Breast epithelium (tissue), 4 donors: Measurements from ENCODE around the gene STARD3. TPM values are rescaled to one million over a fixed set of nuclear protein-coding genes. Genes with fewer than 3 reads are reported as not detected.

Experiments
- DNase-seq, 2 donors: peaks; one replicate each; pipeline ENCODE4 v3.0.0-alpha.2; 2019; ENCODE audit warnings: low spot score in 2 of 2
- H3K27ac ChIP-seq, 2 donors: fragments of 200-600 bp; sonication (generic) in 1 of 2; one replicate each; pipeline ENCODE4 v1.5.1; 2016 to 2019; ENCODE audit warnings: mild to moderate bottlenecking in 1 of 2
- H3K27me3 ChIP-seq, 2 donors: fragments of 200-600 bp; sonication (generic) in 1 of 2; one replicate each; pipeline versions ENCODE4 v1.5.1 to v1.6.0; 2017 to 2019; ENCODE audit warnings: control low read depth in 1 of 2, mild to moderate bottlenecking in 1 of 2
- H3K36me3 ChIP-seq: fragments of 200-600 bp; one replicate; pipeline ENCODE4 v1.5.1; 2019
- H3K4me1 ChIP-seq, 2 donors: fragments of 200-600 bp; sonication (generic); one replicate each; pipeline ENCODE4 v1.5.1; 2016 to 2019; ENCODE audit warnings: control low read depth in 1 of 2
- H3K4me3 ChIP-seq, 3 donors: fragments of 200-600 bp; sonication (generic); 1 replicate in 2 of 3; 2 replicates in 1 of 3; pipeline ENCODE4 v1.5.1; 2016 to 2019; ENCODE audit warnings: mild to moderate bottlenecking in 3 of 3, moderate library complexity in 2 of 3
- H3K9me3 ChIP-seq, 2 donors: fragments of 200-600 bp; sonication (generic) in 1 of 2; one replicate each; pipeline ENCODE4 v1.5.1; 2016 to 2019; ENCODE audit warnings: control low read depth in 1 of 2
- POLR2A ChIP-seq: fragments of 450-650 bp; IDR thresholded peaks from one replicate; pipeline ENCODE4 v1.6.1; 2016; ENCODE audit warnings: antibody characterized with exemption, mild to moderate bottlenecking, moderate library complexity
- POLR2AphosphoS5 ChIP-seq, 3 donors: sonication (generic); formaldehyde crosslinking; IDR thresholded peaks; one replicate each; pipeline ENCODE4 v1.6.1; 2017; ENCODE audit warnings: antibody characterized with exemption in 3 of 3
- intact Hi-C: fragments of 100-400 bp; cut with DNase I; formaldehyde crosslinking; loops from one replicate; pipeline ENCODE4 v1.15.1; 2023; ENCODE audit warnings: low total_unique reads
- total RNA-seq, 3 donors: library from RNA; depleted of rRNA; stranded (reverse); fragments of >200 nt; gene quantifications; one replicate each; pipeline ENCODE4 v1.1.0, GENCODE V29; 2016
- TF ChIP-seq, protein P1 (sequence below), 3 donors: fragments of 450-650 bp; IDR thresholded peaks; one replicate each; pipeline ENCODE4 v1.5.1; 2016 to 2017; ENCODE audit warnings: antibody characterized with exemption in 3 of 3, mild to moderate bottlenecking in 3 of 3, moderate library complexity in 3 of 3

Gene STARD3
- total RNA-seq, 3 donors from 2014 or later: 37.0 to 43.9 (median 42.0) TPM

DNA sequence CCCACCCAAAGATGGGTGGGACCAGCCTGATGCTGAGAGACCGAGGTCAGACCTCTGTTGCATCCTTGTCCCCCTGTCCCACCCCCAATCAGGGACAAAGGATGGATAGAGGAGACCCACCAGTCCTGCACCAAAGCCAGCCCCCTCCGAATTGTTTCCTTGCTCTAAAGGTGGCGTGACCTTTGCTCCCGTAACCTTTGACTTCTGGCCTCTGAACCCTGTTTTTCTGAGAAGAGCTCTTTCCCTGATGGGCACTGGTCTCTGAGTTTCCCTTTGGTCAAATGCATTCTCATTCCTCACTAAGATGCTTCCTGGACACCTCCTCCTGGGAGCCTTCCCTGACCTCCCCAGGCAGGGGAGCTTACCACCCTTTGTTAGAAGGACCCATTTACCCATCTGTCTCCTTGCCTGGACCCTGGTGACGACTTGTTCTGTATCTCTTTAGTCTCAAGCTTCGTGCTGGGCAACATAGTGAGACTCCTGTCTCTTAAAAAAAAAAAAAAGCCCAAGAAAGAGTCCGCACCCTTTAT is 23.9 kb upstream of the STARD3 start:
- intact Hi-C loops: no loop called here
- Histone ChIP-seq H3K4me1 (no peaks in the 10 kb centered on the region), H3K36me3 (no peaks in the 10 kb centered on the region), H3K27ac (no peak overlapping the region), H3K27me3 (peaks cover 6 to 23% of the 10 kb centered on the region in 2 donors), H3K4me3 (no peak overlapping the region), H3K9me3 (no peaks in the 10 kb centered on the region)
- no peak for TF ChIP-seq POLR2A
- no peak for TF ChIP-seq POLR2AphosphoS5 (IDR thresholded peaks at IDR 0.05)
- TF ChIP-seq, protein P1, sequence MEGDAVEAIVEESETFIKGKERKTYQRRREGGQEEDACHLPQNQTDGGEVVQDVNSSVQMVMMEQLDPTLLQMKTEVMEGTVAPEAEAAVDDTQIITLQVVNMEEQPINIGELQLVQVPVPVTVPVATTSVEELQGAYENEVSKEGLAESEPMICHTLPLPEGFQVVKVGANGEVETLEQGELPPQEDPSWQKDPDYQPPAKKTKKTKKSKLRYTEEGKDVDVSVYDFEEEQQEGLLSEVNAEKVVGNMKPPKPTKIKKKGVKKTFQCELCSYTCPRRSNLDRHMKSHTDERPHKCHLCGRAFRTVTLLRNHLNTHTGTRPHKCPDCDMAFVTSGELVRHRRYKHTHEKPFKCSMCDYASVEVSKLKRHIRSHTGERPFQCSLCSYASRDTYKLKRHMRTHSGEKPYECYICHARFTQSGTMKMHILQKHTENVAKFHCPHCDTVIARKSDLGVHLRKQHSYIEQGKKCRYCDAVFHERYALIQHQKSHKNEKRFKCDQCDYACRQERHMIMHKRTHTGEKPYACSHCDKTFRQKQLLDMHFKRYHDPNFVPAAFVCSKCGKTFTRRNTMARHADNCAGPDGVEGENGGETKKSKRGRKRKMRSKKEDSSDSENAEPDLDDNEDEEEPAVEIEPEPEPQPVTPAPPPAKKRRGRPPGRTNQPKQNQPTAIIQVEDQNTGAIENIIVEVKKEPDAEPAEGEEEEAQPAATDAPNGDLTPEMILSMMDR (IDR thresholded peaks at IDR 0.05): no peak
- no peak for DNase-seq

DNA sequence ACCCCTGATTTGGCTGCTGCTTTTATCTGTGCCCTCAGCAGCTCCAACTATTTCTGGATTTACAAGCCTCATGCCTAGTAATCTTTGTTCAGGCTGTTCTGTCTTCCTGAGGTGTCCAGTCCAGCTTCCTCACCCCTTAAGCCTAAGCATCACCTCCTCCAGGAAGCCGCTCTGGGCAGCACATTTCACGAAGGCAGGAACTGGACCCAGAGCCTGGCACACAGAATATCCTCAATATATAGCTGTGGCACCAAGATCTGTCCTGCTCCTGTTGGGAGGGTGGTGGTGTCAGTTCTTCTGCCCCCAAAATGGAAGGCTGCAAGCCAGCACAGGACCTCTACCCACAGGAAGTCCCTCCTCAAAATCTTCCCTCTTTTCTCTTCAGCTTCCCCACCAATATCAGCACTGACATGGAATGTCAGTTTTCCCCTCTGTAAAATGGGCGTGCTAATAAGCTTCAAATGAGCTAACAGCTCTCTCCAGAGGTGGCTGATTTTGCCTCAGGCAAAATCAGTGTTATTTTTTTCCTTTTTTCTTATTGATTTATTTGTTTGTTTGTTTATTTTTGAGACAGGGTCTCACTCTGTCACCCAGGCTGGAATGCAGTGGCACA is 22.3 kb upstream of the STARD3 start:
- DNase-seq: no peak
- Histone ChIP-seq H3K4me3 (no peak overlapping the region), H3K4me1 (no peaks in the 10 kb centered on the region), H3K27ac (no peak overlapping the region), H3K9me3 (no peaks in the 10 kb centered on the region), H3K36me3 (no peaks in the 10 kb centered on the region), H3K27me3 (peaks cover 0 to 7% of the 10 kb centered on the region in 2 donors)
- intact Hi-C loops: no loop called here
- TF ChIP-seq POLR2AphosphoS5 (IDR thresholded peaks at IDR 0.05) (no peak), POLR2A (no peak)
- TF ChIP-seq, protein P1 (IDR thresholded peaks at IDR 0.05): no peak

DNA sequence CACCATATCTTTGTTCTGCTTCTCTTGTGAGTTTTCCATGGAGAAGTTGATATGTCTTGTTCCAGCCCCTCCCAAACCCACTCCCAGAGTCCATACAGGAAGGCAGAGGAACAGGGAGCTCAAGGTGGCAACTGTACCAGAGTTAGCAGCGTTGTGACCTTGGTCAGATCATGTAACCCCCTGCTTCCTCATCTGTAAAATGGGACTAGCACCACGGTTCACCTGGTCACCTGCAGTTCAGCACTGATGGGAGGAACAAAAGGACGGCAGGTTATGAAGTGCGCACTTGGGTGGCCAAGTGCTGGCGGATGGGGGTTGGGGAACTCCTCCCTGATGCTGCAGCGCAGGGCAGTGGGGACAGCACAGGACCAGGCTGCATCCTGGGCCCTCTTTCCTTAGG is 21.5 kb upstream of the STARD3 start:
- intact Hi-C loops: no loop called here
- H3K4me1 ChIP-seq: no peaks in the 10 kb centered on the region
- TF ChIP-seq POLR2AphosphoS5 (IDR thresholded peaks at IDR 0.05) (no peak), POLR2A (no peak)
- TF ChIP-seq, protein P1 (IDR thresholded peaks at IDR 0.05): no peak
- H3K4me3 ChIP-seq: no peak overlapping the region
- H3K27me3 ChIP-seq: peaks cover 0 to 6% of the 10 kb centered on the region in 2 donors
- H3K9me3 ChIP-seq: no peaks in the 10 kb centered on the region
- DNase-seq: no peak
- H3K27ac ChIP-seq: no peak overlapping the region
- no peaks in the 10 kb centered on the region for H3K36me3 ChIP-seq

DNA sequence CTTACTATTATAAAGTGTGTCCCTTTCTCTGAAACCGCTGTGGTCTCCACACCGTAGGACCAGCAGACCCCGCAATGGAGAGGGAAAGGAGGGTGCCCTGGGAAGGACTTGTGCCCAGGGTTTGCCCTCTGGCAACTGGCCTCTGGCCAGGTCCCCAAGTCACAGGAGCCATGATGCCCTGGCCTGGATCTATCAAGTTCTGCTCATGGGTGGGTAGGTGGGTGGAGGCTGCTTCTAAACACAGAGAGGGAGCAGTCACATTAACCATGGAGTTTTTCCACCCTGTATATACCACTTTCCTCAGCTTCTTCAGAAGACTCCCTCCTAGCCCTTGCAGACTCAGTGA is 19.9 kb upstream of the STARD3 start:
- Histone ChIP-seq H3K27ac (no peak overlapping the region), H3K36me3 (no peaks in the 10 kb centered on the region), H3K4me3 (peak overlapping the region in 1 of 3 donors; percentile 64), H3K9me3 (no peaks in the 10 kb centered on the region), H3K27me3 (peaks cover 0 to 6% of the 10 kb centered on the region in 2 donors), H3K4me1 (peaks cover 0 to under 1% of the 10 kb centered on the region in 2 donors)
- no peak for DNase-seq
- intact Hi-C loops: no loop called here
- no peak for TF ChIP-seq POLR2AphosphoS5 (IDR thresholded peaks at IDR 0.05)
- no peak for TF ChIP-seq POLR2A
- TF ChIP-seq, protein P1 (IDR thresholded peaks at IDR 0.05): no peak

DNA sequence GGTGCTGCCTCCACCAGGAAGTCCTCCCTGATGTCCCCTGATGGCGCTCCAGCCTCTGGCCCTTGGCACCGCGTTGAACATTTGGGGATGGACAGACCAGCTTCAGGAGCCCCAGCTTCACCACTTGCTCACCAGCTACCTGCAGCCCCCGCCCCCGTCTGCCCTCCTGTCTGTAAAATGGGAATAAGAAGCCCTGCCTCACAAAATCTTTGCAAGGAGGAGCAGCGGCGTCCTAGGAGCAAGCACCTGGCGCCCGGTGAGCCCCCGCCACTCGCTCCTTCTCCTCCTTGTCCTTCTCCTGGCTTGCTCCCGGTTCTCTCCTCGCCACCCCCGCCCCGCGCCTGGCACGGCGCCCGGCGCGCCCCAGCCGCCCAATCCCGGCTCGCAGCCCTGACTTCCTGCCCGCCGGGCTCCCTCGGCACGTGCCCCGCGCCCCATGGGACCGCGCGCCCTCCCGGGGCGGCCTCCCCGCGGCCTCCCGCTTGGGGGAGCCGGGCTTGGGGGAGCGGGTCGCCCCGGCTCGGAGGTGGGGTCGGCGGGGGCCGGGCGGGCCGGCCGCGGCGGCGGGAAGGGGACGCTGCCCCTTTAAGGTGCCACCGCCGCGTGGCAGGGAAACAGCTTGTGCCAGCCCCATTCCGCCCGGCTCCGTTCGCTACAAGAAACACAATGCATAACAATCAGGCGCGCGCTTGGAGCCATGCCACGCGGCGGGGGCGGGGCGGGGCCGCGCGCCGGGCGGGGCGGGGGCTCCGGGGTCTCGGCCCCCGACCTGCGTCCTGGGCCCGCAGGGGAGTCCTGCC is 19.3 kb upstream of the STARD3 start:
- H3K36me3 ChIP-seq: no peaks in the 10 kb centered on the region
- peaks cover 0 to 4% of the 10 kb centered on the region in 2 donors for H3K4me1 ChIP-seq
- DNase-seq: peak; percentile 59 to 74
- peaks cover 0 to 6% of the 10 kb centered on the region in 2 donors for H3K27me3 ChIP-seq
- intact Hi-C loops: no loop called here
- no peaks in the 10 kb centered on the region for H3K9me3 ChIP-seq
- H3K4me3 ChIP-seq: peak overlapping the region; percentile 41 to 65 (median 64)
- peak overlapping the region; percentile 59 to 66 for H3K27ac ChIP-seq
- TF ChIP-seq POLR2AphosphoS5 (IDR thresholded peaks at IDR 0.05) (no peak), POLR2A (no peak)
- TF ChIP-seq, protein P1 (IDR thresholded peaks at IDR 0.05): no peak
